HCT116 (cell line): Measurements from ENCODE around the gene STYXL2.

Experiments used
- EZH2phosphoT487 ChIP-seq: fragments of 200-600 bp; IDR thresholded peaks from 2 replicates; pipeline ENCODE4 v1.6.1; 2018; ENCODE audit warnings: antibody characterized with exemption, borderline replicate concordance
- TF ChIP-seq, protein P1 (sequence below): IDR thresholded peaks from 2 replicates; pipeline ENCODE4 v1.6.1; 2011; ENCODE audit warnings: mild to moderate bottlenecking, low read length, moderate library complexity; ENCODE audit not compliant: insufficient replicate concordance; ENCODE audit errors: extremely low read depth
- TF ChIP-seq, protein P2 (sequence below): IDR thresholded peaks from 2 replicates; pipeline ENCODE4 v1.6.1; 2012; ENCODE audit warnings: low read depth
- TF ChIP-seq, protein P3 (sequence below): IDR thresholded peaks from 2 replicates; pipeline ENCODE4 v1.6.1; 2012

- TF ChIP-seq, protein P1, sequence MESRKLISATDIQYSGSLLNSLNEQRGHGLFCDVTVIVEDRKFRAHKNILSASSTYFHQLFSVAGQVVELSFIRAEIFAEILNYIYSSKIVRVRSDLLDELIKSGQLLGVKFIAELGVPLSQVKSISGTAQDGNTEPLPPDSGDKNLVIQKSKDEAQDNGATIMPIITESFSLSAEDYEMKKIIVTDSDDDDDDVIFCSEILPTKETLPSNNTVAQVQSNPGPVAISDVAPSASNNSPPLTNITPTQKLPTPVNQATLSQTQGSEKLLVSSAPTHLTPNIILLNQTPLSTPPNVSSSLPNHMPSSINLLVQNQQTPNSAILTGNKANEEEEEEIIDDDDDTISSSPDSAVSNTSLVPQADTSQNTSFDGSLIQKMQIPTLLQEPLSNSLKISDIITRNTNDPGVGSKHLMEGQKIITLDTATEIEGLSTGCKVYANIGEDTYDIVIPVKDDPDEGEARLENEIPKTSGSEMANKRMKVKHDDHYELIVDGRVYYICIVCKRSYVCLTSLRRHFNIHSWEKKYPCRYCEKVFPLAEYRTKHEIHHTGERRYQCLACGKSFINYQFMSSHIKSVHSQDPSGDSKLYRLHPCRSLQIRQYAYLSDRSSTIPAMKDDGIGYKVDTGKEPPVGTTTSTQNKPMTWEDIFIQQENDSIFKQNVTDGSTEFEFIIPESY = no peak
- no peak for TF ChIP-seq EZH2phosphoT487
- TF ChIP-seq, protein P2, sequence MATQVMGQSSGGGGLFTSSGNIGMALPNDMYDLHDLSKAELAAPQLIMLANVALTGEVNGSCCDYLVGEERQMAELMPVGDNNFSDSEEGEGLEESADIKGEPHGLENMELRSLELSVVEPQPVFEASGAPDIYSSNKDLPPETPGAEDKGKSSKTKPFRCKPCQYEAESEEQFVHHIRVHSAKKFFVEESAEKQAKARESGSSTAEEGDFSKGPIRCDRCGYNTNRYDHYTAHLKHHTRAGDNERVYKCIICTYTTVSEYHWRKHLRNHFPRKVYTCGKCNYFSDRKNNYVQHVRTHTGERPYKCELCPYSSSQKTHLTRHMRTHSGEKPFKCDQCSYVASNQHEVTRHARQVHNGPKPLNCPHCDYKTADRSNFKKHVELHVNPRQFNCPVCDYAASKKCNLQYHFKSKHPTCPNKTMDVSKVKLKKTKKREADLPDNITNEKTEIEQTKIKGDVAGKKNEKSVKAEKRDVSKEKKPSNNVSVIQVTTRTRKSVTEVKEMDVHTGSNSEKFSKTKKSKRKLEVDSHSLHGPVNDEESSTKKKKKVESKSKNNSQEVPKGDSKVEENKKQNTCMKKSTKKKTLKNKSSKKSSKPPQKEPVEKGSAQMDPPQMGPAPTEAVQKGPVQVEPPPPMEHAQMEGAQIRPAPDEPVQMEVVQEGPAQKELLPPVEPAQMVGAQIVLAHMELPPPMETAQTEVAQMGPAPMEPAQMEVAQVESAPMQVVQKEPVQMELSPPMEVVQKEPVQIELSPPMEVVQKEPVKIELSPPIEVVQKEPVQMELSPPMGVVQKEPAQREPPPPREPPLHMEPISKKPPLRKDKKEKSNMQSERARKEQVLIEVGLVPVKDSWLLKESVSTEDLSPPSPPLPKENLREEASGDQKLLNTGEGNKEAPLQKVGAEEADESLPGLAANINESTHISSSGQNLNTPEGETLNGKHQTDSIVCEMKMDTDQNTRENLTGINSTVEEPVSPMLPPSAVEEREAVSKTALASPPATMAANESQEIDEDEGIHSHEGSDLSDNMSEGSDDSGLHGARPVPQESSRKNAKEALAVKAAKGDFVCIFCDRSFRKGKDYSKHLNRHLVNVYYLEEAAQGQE = no peak
- TF ChIP-seq, protein P3, sequence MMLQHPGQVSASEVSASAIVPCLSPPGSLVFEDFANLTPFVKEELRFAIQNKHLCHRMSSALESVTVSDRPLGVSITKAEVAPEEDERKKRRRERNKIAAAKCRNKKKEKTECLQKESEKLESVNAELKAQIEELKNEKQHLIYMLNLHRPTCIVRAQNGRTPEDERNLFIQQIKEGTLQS = no peak
Observed at GRCh38 chr1:167107456-167107855, 13.6 kb downstream of the STYXL2 start.
